Smooth muscle cell of the brain vasculature (primary cell): ENCODE data around the gene UTS2R.
"Not testable (repeated sequence)": the region's sequence is repeated elsewhere in the genome, so short reads cannot be mapped to it uniquely, and the experiment has no call there.

Source experiments
- DNase-seq: peaks from one replicate; pipeline ENCODE4 v3.0.0-alpha.2; 2012; ENCODE audit warnings: low read depth, low spot score

UTS2R gene

DNA sequence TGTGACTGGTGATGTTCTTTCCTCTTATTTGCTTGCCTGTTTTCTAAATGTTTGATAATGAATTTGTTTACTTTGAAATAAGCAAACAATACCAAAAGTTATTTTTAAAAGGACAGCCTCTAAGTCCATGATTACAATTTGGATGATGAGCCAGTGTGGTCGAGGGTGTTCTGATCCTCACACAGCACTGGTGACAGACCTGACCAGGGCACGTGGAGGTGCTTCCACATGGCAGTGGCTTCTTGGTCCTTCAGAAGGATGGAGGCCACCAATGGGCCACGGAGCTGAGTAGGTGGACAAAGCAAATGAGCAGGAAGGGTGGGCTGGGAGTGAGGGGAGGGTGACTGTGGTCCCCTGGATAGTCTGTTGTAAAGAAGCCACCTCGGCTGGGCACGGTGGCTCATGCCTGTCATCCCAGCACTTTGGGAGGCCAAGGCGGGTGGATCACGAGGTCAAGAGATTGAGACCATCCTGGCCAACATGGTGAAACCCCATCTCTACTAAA lies 16.7 kb upstream of the UTS2R start:
- no peak for DNase-seq

DNA sequence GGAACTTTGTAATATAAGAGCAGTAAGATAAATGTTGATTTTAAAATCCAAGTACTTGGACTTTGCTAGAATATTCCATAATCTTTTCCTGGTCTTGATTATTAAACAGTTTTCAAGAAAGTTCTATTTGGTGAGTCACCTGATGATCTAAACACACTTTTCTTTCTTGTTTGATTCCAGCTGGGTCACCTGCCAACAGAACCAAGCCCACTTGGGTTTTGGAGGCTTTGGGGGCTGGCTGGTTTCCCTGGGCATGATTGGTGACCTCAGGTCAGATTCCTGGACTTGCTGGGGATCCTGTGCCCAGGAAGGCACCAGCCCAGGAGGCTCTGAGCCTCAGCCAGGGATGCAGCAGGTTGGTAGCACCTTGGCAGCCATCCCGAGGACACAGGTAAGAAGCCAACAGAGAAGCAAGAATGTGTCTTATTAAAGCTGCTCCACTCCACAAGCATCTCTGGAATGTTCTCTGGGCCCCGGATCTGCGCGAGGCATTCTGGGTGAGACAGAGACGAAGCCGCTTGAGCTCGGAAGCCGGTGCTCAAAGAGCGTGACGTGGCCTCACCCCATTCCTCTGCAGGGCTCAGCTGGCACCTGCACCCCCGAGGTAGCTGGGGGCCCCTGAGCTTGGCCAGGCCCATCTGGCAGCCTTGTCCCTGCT lies 15.7 kb upstream of the UTS2R start:
- no peak for DNase-seq

DNA sequence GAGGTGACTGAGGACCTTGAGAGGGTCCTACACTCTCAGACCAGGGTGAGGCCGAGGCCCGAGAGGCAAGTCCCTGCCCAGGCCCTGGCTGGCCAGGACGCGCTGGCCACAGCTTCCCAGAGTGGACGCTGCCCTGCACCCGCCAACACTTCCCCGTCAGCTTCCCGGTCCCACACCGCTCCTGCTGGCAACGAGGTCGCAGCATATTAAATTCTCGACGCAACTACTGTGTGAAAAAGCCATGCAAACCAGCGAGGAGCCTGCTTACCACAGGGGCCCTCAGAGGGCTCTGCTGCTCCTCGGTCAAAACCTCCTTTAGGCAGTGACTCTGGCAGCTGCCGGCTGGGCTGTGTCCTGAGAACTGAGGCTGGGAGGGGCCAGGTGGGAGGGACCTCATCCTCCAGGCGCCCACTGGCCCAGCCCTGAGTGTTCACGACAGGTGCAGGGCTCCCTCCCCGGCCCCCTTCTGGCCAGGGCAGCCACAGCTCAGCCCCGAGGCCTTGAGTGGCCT lies 14.7 kb upstream of the UTS2R start:
- DNase-seq: no peak

DNA sequence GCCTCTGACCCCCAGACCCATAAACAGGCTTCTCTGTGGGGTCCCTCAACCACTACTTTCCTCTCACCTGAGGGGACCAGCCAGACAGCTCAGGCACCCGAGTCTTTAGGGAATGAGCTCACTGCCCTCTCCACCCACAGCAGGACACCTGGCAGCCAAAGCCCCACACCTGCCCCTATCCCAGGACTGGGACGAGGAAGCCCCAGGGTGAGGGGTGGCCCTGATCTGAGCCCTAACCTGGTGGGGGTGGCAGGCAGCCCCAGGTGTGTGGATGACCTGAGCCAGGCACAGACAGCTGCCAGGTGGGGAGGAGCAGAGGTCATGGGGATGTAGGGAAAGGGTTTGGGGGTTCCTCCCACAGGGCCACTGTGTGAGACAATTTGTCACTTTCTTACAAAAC lies 14.2 kb upstream of the UTS2R start:
- no peak for DNase-seq

DNA sequence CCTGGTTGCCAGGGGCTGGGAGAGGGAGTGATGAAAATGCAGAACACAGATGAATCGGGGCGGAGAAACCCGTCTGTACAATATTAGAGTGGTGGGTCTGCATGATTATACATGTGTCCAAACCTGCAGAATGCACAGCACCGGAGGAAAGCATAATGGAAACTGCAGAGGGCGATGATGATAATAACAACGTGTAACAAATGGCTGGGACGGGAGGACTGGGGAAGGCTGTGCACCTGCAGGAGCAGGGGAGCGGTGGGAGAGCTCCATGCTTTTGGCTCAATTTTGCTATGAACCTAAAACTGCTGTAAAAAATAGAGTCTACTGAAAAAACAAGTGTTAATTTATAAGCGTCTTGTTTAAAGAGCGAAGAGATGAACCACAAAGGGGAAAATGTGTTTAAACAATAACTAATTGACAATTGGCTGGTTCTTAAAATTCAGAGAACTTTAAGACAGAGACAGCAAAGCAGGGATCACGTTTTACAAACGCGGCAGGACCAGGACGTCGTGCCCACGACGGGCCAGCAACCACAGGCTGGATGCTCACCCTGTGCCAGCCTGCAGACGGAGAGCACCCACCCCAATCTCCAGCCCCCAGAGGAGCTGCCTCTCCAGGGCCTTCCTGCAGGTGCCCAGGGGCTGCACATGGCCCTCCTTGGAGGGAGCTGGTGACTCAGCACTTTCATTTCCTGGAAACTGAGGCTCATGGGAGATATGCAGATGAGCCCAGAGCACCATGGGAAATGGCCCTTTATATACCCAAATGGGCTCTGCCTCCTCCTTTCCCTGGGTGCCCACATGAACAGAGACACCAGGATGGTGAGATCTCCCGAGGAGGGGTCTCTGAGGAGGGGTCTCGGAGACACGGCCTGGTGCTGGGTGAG lies 12.9 kb upstream of the UTS2R start, which contains the start of gene TEX19:
Gene TEX19 (plus strand): TSS at position 783 of the 886 bp plus-strand sequence. CDS start 2,904 bp downstream, outside the sequence.
- DNase-seq: no peak

DNA sequence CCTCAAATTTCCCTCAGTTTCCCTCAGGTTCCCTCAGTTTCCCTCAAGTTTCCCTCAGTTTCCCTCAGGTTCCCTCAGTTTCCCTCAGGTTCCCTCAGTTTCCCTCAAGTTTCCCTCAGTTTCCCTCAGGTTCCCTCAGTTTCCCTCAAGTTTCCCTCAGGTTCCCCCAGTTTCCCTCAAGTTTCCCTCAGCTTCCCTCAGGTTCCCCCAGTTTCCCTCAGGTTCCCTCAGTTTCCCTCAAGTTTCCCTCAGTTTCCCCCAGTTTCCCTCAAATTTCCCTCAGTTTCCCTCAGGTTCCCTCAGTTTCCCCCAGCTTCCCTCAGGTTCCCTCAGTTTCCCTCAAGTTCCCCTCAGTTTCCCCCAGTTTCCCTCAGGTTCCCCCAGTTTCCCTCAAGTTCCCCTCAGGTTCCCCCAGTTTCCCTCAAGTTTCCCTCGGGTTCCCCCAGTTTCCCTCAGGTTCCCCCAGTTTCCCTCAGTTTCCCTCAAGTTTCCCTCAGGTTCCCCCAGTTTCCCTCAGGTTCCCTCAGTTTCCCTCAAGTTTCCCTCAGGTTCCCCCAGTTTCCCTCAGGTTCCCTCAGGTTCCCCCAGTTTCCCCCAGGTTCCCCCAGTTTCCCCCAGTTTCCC lies 12.0 kb upstream of the UTS2R start:
- DNase-seq: not testable (repeated sequence)

DNA sequence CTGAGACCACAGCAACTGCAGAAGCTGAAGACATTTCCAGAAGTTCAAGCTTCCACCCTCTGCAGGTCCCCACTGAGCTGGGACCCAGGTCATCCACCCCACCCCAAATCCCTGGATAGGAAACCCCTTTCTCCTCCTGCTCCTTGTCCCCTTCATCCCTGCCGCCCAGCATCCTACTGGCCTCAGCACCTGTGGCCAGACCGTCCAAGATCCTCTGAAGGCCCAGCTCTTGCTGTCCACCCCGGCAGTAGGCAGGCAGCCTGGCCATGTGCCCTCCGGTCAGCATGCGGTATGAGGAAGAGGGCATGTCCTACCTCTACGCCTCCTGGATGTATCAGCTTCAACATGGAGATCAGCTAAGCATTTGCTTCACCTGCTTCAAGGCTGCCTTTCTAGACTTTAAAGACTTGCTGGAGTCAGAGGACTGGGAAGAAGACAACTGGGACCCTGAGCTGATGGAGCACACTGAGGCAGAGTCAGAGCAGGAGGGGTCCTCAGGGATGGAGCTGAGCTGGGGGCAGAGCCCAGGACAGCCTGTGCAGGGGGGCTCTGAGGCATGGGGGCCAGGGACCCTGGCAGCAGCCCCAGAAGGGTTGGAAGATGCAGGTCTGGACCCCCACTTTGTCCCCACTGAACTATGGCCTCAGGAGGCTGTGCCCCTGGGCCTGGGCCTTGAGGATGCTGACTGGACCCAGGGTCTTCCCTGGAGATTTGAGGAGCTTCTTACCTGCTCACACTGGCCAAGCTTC lies 9.5 kb upstream of the UTS2R start:
- no peak for DNase-seq

DNA sequence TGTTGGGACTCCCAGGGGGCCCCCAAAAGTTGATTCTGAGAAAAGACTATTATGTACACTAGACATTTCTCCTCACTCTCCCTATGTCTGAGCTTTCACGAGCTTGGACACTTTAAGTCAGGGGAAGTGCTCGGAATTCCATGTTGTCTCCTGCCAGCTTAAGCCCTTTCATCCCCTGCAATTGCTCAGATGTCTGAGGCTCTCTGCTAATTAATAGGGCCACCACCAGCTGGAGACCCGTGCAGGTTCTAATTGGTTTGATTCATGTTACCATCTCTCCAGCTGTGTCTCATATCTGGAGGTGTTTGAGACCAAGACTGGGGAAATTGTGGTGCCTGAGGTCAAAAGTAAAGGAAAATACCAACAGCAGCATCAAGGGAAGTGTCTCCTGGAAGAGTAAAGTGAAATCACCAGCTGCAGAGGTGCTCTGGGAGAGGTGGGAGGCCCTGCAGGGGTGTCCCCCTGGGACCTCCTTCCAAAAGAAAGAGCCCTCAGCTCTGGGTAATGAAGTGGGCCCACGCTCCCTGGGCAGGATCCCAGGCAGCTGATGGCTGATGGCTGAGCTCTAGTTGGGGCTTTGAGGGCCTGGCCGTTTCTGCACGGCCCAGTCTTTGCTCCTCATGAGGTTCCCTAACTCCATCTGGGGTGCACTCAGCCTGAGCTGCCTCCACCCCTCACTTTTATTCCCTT lies 5.8 kb upstream of the UTS2R start:
- DNase-seq: no peak

DNA sequence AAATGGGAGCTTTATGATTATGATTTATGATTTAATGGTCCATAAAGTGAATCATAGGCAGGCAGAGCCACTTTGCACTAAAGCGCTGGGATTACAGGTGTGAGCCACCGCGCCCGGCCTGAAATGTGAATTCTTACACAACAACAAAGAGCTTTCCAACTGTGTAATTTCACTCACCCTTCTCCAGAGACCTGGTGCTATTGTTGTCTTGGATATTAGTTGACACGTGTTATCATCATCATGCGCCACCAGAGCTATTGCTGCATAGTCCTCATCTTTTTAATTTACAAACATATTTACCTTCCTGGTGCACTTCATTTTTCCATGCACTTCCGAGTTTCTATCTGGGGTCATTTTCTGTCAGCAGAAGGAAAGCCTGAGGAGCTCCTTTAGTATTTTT lies 4.8 kb upstream of the UTS2R start:
- DNase-seq: no peak

DNA sequence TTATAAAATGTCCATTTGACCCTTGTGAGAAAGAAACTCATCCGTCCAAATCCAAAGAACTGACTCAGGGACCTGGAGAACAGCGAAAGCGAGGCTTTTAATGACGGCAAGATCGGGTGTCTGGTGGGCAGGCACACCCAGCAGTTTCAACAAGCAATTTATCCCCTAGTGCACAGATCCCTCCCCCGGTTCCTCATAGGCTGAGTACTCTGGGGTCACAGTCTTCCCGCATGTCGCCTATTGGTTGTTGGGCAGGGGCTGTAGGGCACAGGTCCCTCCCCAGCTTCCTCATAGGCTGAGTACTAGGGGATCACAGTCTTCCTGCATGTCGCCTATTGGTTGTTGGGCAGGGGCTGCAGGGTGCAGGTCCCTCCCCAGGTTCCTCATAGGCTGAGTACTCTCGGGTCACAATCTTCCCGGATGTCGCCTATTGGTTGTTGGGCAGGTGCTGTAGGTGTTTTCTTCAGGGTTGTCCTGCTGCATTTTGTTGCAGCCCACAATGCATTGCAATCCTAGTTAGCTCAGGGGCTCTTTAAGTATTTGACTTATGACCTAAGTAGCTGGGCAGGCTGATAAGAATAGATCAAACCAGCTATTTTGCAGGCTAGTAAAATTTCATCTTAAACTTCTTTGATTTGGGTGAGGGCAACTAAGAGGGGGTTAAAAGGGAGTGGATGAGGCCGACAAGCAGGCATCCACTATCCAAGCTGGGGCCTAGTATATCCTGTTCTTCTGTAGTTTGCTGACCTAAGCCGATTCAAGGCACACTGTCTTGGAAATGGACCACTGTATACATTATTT lies 3.6 kb upstream of the UTS2R start:
- no peak for DNase-seq

DNA sequence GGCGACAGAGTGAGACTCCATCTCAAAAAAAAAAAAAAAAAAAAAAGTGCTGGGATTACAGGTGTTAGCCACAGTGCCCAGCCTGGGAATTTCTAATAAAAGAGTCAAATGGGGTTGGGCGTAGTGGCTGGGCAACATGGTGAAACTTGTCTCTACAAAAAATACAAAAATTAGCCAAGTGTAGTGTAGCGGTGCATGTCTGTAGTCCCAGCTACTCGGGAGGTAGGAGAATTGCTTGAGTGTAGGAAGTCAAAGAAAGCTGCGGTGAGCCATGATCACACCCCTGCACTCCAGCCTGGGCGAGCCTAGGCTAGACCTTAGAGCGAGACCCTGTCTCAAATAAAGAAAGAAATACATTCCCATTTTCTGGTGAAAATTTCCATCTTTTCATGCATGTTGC lies 2.4 kb upstream of the UTS2R start:
- DNase-seq: no peak

DNA sequence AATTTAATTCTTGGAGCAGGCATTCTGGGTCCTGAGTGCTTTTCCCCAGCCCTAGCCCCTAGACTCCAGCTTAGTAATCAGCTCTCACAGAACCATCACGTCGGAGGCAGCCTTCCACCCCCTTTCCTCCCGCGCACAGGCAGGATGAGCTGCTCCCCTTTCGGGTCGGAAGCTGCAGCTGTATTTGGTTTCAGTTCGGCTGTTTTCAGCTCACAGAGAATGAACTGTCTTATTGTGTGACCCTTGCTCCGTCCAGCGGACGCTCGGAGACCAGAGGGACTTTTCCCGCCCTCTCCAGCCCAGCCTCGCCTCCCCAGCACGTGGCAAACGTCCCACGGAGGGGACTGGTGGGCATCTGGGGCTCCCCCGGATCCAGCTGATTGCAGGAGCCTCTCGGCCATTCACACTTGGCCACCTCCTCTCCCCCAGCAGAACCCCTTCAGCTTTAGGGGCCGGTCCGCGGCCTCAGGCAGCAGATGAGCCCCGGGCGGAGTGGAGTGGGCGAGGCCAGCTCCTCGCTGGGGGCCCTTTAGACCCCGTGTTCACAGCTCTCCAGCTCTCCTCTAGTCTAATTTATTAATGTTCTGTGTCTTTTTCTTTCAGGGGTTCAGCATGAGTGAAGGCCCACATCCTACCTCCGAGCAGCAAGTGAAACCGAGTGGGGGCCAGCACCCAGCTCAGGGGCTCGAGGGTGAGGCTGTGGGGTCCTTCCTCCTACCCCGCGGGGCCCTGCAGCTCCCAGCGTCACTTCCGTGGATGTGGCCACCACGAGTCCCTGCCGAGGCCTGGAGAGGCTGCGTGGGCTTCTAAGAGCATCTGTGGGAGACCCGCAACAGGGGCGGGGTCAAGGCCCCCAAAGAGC lies 863 bp upstream of the UTS2R start:
- no peak for DNase-seq

DNA sequence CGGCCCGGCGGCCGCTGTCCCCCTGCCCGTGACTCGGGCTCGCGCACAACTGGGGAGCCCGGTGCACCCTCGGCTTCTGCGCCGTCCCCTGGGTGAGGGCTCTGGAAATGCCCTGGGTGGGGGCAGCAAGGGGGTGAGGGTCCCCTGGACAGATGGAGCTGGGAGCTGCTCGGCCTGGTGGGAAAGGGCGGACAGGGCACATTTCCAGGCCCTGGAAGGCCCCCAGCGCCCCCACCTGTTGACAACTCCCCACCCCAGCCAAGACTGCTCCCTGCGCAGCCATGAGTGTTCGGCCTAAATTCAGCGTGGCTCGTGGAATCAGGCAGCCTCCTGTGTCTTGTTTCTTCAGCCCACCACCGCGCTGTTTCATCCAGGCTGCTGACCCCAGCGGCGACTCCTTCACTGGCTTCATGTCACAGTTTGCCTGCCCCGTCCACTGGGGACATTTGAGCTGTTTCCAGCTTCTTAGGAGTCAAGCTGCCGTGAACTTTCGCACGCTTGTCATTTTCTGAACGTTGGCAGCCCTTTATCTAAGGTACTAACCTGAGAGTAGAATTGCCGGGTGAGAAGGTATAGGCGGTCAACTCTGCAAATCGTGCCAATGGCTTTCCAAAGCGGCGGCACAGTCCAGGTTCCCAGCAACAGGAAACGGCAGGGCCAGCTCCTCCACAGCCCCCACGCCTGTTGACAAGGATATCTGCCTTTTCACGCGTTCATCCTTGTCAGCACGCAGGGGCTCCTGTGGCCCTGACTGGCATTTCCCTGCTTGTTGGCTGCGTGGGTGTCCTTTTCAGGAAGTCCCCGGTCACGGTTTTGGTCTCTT lies 895 bp downstream of the UTS2R start:
- DNase-seq: no peak

DNA sequence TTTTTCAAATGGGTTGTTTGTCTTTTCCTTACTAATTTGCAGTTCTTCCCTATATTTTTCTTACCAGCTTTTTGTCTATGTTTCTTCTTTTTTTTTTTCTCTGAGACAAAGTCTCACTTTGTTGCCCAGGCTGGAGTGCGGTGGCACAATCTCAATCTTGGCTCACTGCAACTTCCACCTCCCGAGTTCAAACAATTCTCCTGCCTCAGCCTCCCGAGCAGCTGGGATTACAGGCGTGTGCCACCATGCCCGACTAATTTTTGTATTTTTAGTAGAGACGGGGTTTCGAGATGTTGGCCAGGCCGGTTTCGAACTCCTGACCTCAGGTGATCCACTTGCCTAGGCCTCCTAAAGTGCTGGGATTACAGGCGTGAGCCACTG lies 1.5 kb downstream of the UTS2R start:
- DNase-seq: not testable (repeated sequence)

DNA sequence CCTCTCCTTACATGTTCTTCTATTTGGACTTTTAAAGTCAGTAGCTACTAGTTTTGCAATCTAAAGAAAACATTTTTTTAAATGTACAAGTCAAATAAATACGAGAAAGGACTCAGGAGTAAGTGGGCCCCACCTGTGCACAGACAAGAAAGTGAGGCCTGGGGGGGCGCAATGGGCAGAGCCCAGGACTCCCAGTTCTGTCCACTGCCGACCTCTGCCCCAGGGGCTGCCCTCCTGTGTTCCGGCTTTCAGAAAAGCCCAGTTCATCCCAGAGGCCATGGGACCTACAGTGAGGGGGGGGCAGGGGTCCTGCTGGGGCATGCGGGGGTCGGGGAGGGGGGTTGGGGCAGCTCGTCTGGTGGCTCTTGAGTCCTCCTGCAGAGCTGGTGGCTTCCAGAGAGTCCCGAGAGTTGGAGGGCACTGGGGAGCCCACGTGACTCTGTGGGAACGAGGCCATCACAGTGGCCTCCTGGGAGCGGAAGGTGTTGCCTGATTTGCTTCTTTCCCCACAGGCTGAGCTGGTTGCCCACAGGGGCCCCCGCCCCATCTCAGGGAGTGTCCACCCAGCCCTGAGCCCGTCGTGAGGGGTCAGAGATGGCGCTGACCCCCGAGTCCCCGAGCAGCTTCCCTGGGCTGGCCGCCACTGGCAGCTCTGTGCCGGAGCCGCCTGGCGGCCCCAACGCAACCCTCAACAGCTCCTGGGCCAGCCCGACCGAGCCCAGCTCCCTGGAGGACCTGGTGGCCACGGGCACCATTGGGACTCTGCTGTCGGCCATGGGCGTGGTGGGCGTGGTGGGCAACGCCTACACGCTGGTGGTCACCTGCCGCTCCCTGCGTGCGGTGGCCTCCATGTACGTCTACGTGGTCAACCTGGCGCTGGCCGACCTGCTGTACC lies 2.4 kb downstream of the UTS2R start:
- no peak for DNase-seq

DNA sequence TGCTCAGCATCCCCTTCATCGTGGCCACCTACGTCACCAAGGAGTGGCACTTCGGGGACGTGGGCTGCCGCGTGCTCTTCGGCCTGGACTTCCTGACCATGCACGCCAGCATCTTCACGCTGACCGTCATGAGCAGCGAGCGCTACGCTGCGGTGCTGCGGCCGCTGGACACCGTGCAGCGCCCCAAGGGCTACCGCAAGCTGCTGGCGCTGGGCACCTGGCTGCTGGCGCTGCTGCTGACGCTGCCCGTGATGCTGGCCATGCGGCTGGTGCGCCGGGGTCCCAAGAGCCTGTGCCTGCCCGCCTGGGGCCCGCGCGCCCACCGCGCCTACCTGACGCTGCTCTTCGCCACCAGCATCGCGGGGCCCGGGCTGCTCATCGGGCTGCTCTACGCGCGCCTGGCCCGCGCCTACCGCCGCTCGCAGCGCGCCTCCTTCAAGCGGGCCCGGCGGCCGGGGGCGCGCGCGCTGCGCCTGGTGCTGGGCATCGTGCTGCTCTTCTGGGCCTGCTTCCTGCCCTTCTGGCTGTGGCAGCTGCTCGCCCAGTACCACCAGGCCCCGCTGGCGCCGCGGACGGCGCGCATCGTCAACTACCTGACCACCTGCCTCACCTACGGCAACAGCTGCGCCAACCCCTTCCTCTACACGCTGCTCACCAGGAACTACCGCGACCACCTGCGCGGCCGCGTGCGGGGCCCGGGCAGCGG lies 3.2 kb downstream of the UTS2R start:
- no peak for DNase-seq
